Measurements from ENCODE around the gene LGR6.
"Not testable (repeated sequence)": the region's sequence is repeated elsewhere in the genome, so short reads cannot be mapped to it uniquely, and the experiment has no call there.

Gene LGR6

GRCh38 chr1:202179828-202180750, 13.5 kb upstream of the LGR6 start:
- no peak overlapping the region for H3K27ac ChIP-seq (ENCODE audit: low read depth, low read length)
- H3K36me3 ChIP-seq (ENCODE audit: control insufficient read depth, insufficient read depth, low read length), result no peaks in the 10 kb centered on the region
- H3K9ac ChIP-seq (ENCODE audit: low read depth, low read length), result no peak overlapping the region
- no peak overlapping the region for H3K4me3 ChIP-seq (ENCODE audit: low read depth, low read length)
- H3K9me3 ChIP-seq (ENCODE audit: control insufficient read depth, insufficient read depth, low read length), result no peaks in the 10 kb centered on the region
- H3K27me3 ChIP-seq (ENCODE audit: control insufficient read depth, insufficient read depth, low read length), result no peaks in the 10 kb centered on the region
- peaks cover 3% of the 10 kb centered on the region; the same call in 1 of the 2 replicates for H3K4me1 ChIP-seq (ENCODE audit: control insufficient read depth, insufficient read depth, low read length)

- H3K27ac ChIP-seq (ENCODE audit: low read depth, low read length); H3K27me3 ChIP-seq (ENCODE audit: control insufficient read depth, insufficient read depth, low read length); H3K4me3 ChIP-seq (ENCODE audit: low read depth, low read length); H3K9me3 ChIP-seq (ENCODE audit: control insufficient read depth, insufficient read depth, low read length); H3K4me1 ChIP-seq (ENCODE audit: control insufficient read depth, insufficient read depth, low read length); H3K36me3 ChIP-seq (ENCODE audit: control insufficient read depth, insufficient read depth, low read length); H3K9ac ChIP-seq (ENCODE audit: low read depth, low read length): not testable (repeated sequence)
Measured at GRCh38 chr1:202180751-202181139, 12.9 kb upstream of the LGR6 start.

- no peaks in the 10 kb centered on the region for H3K36me3 ChIP-seq (ENCODE audit: control insufficient read depth, insufficient read depth, low read length)
- H3K27ac ChIP-seq (ENCODE audit: low read depth, low read length), result no peak overlapping the region
- no peaks in the 10 kb centered on the region for H3K9me3 ChIP-seq (ENCODE audit: control insufficient read depth, insufficient read depth, low read length)
- H3K27me3 ChIP-seq (ENCODE audit: control insufficient read depth, insufficient read depth, low read length), result no peaks in the 10 kb centered on the region
- no peak overlapping the region for H3K9ac ChIP-seq (ENCODE audit: low read depth, low read length)
- H3K4me3 ChIP-seq (ENCODE audit: low read depth, low read length), result no peak overlapping the region
- H3K4me1 ChIP-seq (ENCODE audit: control insufficient read depth, insufficient read depth, low read length), result peaks cover 3% of the 10 kb centered on the region; the same call in 1 of the 2 replicates
Measured at GRCh38 chr1:202181586-202181985, 12.0 kb upstream of the LGR6 start.

GRCh38 chr1:202182040-202182877, 11.3 kb upstream of the LGR6 start:
- H3K9me3 ChIP-seq (ENCODE audit: control insufficient read depth, insufficient read depth, low read length), result no peaks in the 10 kb centered on the region
- peaks cover 3% of the 10 kb centered on the region; the same call in 1 of the 2 replicates for H3K4me1 ChIP-seq (ENCODE audit: control insufficient read depth, insufficient read depth, low read length)
- H3K27ac ChIP-seq (ENCODE audit: low read depth, low read length), result no peak overlapping the region
- H3K36me3 ChIP-seq (ENCODE audit: control insufficient read depth, insufficient read depth, low read length), result no peaks in the 10 kb centered on the region
- H3K4me3 ChIP-seq (ENCODE audit: low read depth, low read length), result no peak overlapping the region
- no peaks in the 10 kb centered on the region for H3K27me3 ChIP-seq (ENCODE audit: control insufficient read depth, insufficient read depth, low read length)
- H3K9ac ChIP-seq (ENCODE audit: low read depth, low read length), result no peak overlapping the region

- H3K4me3 ChIP-seq (ENCODE audit: low read depth, low read length), result no peak overlapping the region; the same call in 1 of the 2 replicates
- no peaks in the 10 kb centered on the region for H3K27me3 ChIP-seq (ENCODE audit: control insufficient read depth, insufficient read depth, low read length)
- H3K36me3 ChIP-seq (ENCODE audit: control insufficient read depth, insufficient read depth, low read length), result no peaks in the 10 kb centered on the region
- H3K9me3 ChIP-seq (ENCODE audit: control insufficient read depth, insufficient read depth, low read length), result no peaks in the 10 kb centered on the region
- peaks cover 3% of the 10 kb centered on the region; the same call in 1 of the 2 replicates for H3K4me1 ChIP-seq (ENCODE audit: control insufficient read depth, insufficient read depth, low read length)
- no peak overlapping the region for H3K9ac ChIP-seq (ENCODE audit: low read depth, low read length)
- H3K27ac ChIP-seq (ENCODE audit: low read depth, low read length), result no peak overlapping the region
Measured at GRCh38 chr1:202184750-202185460, 8.7 kb upstream of the LGR6 start.

- H3K9ac ChIP-seq (ENCODE audit: low read depth, low read length), result no peak overlapping the region
- H3K27ac ChIP-seq (ENCODE audit: low read depth, low read length), result no peak overlapping the region
- no peaks in the 10 kb centered on the region for H3K9me3 ChIP-seq (ENCODE audit: control insufficient read depth, insufficient read depth, low read length)
- H3K4me1 ChIP-seq (ENCODE audit: control insufficient read depth, insufficient read depth, low read length), result peaks cover 3% of the 10 kb centered on the region; the same call in 1 of the 2 replicates
- no peaks in the 10 kb centered on the region for H3K27me3 ChIP-seq (ENCODE audit: control insufficient read depth, insufficient read depth, low read length)
- H3K36me3 ChIP-seq (ENCODE audit: control insufficient read depth, insufficient read depth, low read length), result no peaks in the 10 kb centered on the region
- no peak overlapping the region for H3K4me3 ChIP-seq (ENCODE audit: low read depth, low read length)
Measured at GRCh38 chr1:202186327-202186726, 7.3 kb upstream of the LGR6 start.

GRCh38 chr1:202187041-202187671, 6.4 kb upstream of the LGR6 start:
- Histone ChIP-seq H3K27ac (ENCODE audit: low read depth, low read length) (no peak overlapping the region), H3K27me3 (ENCODE audit: control insufficient read depth, insufficient read depth, low read length) (no peaks in the 10 kb centered on the region), H3K4me3 (ENCODE audit: low read depth, low read length) (no peak overlapping the region), H3K4me1 (ENCODE audit: control insufficient read depth, insufficient read depth, low read length) (peaks cover 3% of the 10 kb centered on the region; the same call in 1 of the 2 replicates), H3K9me3 (ENCODE audit: control insufficient read depth, insufficient read depth, low read length) (no peaks in the 10 kb centered on the region), H3K9ac (ENCODE audit: low read depth, low read length) (no peak overlapping the region), H3K36me3 (ENCODE audit: control insufficient read depth, insufficient read depth, low read length) (no peaks in the 10 kb centered on the region)

GRCh38 chr1:202187697-202188407, 5.7 kb upstream of the LGR6 start:
- peaks cover 3% of the 10 kb centered on the region; the same call in 1 of the 2 replicates for H3K4me1 ChIP-seq (ENCODE audit: control insufficient read depth, insufficient read depth, low read length)

GRCh38 chr1:202189001-202189790, 4.4 kb upstream of the LGR6 start:
- Histone ChIP-seq H3K9me3 (ENCODE audit: control insufficient read depth, insufficient read depth, low read length) (no peaks in the 10 kb centered on the region), H3K4me1 (ENCODE audit: control insufficient read depth, insufficient read depth, low read length) (peaks cover 3% of the 10 kb centered on the region; the same call in 1 of the 2 replicates), H3K4me3 (ENCODE audit: low read depth, low read length) (no peak overlapping the region), H3K27me3 (ENCODE audit: control insufficient read depth, insufficient read depth, low read length) (peaks cover 14% of the 10 kb centered on the region), H3K36me3 (ENCODE audit: control insufficient read depth, insufficient read depth, low read length) (no peaks in the 10 kb centered on the region), H3K9ac (ENCODE audit: low read depth, low read length) (no peak overlapping the region), H3K27ac (ENCODE audit: low read depth, low read length) (no peak overlapping the region)

More at GRCh38 chr1:202187697-202188407, 5.7 kb upstream of the LGR6 start:
- no peaks in the 10 kb centered on the region for H3K9me3 ChIP-seq (ENCODE audit: control insufficient read depth, insufficient read depth, low read length)
- no peaks in the 10 kb centered on the region for H3K36me3 ChIP-seq (ENCODE audit: control insufficient read depth, insufficient read depth, low read length)
- no peak overlapping the region for H3K27ac ChIP-seq (ENCODE audit: low read depth, low read length)
- H3K4me3 ChIP-seq (ENCODE audit: low read depth, low read length), result no peak overlapping the region
- peaks cover under 1% of the 10 kb centered on the region for H3K27me3 ChIP-seq (ENCODE audit: control insufficient read depth, insufficient read depth, low read length)
- H3K9ac ChIP-seq (ENCODE audit: low read depth, low read length), result no peak overlapping the region
